Measurements from ENCODE around the gene TTC38.
A peak's percentile ranks its signal among the peaks of the same experiment; 100 is the strongest.

The TTC38 gene

DNA sequence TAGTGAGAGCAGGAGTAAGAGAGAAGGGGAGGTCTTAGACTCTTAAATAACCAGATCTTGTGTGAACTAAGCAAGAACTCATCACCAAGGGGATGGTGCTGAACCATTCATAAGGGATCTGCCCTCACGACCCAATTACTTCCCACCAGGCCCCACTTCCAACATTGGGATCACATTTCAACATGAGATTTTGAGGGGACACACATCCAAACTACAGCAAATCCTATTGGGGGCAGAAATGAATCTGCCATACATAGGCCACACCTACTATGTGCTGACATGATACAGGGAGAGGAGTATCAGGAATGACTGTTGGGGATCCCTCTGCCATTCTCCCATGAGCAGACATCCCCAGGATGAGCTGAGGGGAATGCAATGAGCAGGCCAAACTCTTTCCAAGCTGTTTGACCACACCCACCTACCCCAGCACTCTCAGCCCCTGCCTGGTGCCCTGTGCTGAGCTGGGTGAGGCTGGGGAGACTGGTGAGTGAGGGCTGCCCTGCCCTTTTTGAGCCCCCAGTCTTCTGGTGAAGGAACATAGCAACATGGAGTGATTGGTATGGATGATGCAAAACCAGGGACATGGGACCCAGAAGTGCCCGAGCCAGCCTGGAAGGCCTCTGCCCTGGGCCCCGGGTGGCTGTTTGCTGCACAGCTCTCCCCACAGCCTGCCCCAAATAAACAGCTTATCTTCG lies 27.6 kb downstream of the TTC38 start:
- no peaks in the 10 kb centered on the region for H3K36me3 ChIP-seq (ENCODE audit: control insufficient read depth, insufficient read depth, low read length)
- H3K4me1 ChIP-seq (ENCODE audit: control insufficient read depth, insufficient read depth, low read length, poor library complexity, severe bottlenecking) = peaks cover 11% of the 10 kb centered on the region
- H3K9me3 ChIP-seq (ENCODE audit: control insufficient read depth, low read length) = no peaks in the 10 kb centered on the region
- H3K27ac ChIP-seq (ENCODE audit: insufficient read depth, low read length, poor library complexity, severe bottlenecking) = no peak overlapping the region
- no peak for DNase-seq
- H3K27me3 ChIP-seq (replicated peaks; ENCODE audit: control insufficient read depth, insufficient read depth, low read length, poor library complexity, severe bottlenecking) = no peaks in the 10 kb centered on the region
- no peak overlapping the region for H3K4me3 ChIP-seq (ENCODE audit: insufficient read depth, low read depth, low read length, poor library complexity, severe bottlenecking)

- Histone ChIP-seq H3K27ac (ENCODE audit: insufficient read depth, low read length, poor library complexity, severe bottlenecking) (peak within 1 kb of the TSS; percentile 74), H3K36me3 (ENCODE audit: control insufficient read depth, insufficient read depth, low read length) (no peaks in the 10 kb centered on the region), H3K27me3 (replicated peaks; ENCODE audit: control insufficient read depth, insufficient read depth, low read length, poor library complexity, severe bottlenecking) (no peaks in the 10 kb centered on the region), H3K4me3 (ENCODE audit: insufficient read depth, low read depth, low read length, poor library complexity, severe bottlenecking) (peak within 1 kb of the TSS; percentile 55), H3K9me3 (ENCODE audit: control insufficient read depth, low read length) (no peaks in the 10 kb centered on the region), H3K4me1 (ENCODE audit: control insufficient read depth, insufficient read depth, low read length, poor library complexity, severe bottlenecking) (peaks cover 11% of the 10 kb centered on the region)
- peak; percentile 93 to 96 (median 96) for DNase-seq
These were observed 28.7 kb downstream of the TTC38 start, which contains the start of gene GTSE1 for GRCh38 chr22:46296257-46297150. TSS of gene GTSE1 (plus strand) at chr22:46296870. CDS start at chr22:46297401, 531 bp downstream.

DNA sequence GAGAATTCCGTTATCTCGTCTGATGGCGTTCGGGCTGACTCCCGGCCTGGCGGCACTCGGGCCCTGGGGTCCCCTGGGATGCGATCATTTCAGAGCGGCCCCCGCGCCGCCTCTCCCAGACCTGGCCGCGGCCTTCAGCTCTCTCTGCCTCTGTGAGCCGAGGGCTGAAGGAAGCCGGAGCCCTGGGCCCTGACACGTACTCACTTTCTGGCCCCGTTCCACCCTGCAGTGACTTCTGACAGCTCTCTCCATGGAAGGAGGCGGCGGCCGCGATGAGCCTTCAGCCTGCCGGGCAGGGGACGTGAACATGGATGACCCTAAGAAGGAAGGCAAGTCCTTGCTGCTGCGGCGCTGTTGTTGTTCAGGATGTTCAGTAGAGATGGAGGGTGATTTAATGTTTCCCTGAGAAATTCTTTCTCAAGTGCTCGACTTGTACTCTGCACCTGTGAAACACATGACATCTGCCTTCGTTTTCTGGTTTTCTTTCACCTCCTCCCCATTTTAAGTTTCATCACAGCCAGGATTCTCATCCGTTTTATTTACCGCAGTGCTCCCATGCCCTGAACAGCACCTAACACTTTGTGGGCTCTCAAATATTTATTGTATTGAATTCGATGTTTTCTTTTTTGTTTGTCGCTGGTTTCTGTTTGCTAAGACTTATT lies 29.5 kb downstream of the TTC38 start:
- Histone ChIP-seq H3K36me3 (ENCODE audit: control insufficient read depth, insufficient read depth, low read length) (no peaks in the 10 kb centered on the region), H3K9me3 (ENCODE audit: control insufficient read depth, low read length) (no peaks in the 10 kb centered on the region), H3K4me1 (ENCODE audit: control insufficient read depth, insufficient read depth, low read length, poor library complexity, severe bottlenecking) (peaks cover 11% of the 10 kb centered on the region), H3K27me3 (replicated peaks; ENCODE audit: control insufficient read depth, insufficient read depth, low read length, poor library complexity, severe bottlenecking) (no peaks in the 10 kb centered on the region), H3K27ac (ENCODE audit: insufficient read depth, low read length, poor library complexity, severe bottlenecking) (no peak overlapping the region), H3K4me3 (ENCODE audit: insufficient read depth, low read depth, low read length, poor library complexity, severe bottlenecking) (peak overlapping the region; percentile 55)
- DNase-seq = no peak

DNA sequence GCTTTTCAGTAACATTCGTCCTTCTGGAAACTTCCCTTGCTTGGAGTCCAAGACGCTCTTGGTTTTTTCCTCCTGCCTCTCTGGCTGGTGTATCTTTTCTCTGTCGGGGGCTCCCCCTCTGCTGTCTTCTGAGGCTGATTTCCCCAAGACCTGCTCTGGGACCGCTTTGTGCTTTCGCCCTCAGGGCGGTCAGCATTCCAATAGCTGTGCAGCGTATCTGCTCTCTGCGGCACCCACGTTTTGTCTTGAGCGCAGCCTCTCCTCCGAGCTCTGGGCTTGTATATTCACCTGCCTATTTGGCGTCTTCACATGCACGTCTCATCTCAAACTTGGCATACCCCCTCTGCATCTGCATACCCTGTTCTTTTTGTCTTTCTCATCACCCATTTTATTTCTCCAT lies 31.3 kb downstream of the TTC38 start:
- H3K27me3 ChIP-seq (replicated peaks; ENCODE audit: control insufficient read depth, insufficient read depth, low read length, poor library complexity, severe bottlenecking) = no peaks in the 10 kb centered on the region

GRCh38 chr22:46300491-46300890 lies 32.7 kb downstream of the TTC38 start:
- peaks cover 11% of the 10 kb centered on the region for H3K4me1 ChIP-seq (ENCODE audit: control insufficient read depth, insufficient read depth, low read length, poor library complexity, severe bottlenecking)
- DNase-seq = no peak
- no peaks in the 10 kb centered on the region for H3K27me3 ChIP-seq (replicated peaks; ENCODE audit: control insufficient read depth, insufficient read depth, low read length, poor library complexity, severe bottlenecking)
- H3K36me3 ChIP-seq (ENCODE audit: control insufficient read depth, insufficient read depth, low read length) = no peaks in the 10 kb centered on the region
- no peak overlapping the region for H3K27ac ChIP-seq (ENCODE audit: insufficient read depth, low read length, poor library complexity, severe bottlenecking)
- H3K9me3 ChIP-seq (ENCODE audit: control insufficient read depth, low read length) = no peaks in the 10 kb centered on the region
- H3K4me3 ChIP-seq (ENCODE audit: insufficient read depth, low read depth, low read length, poor library complexity, severe bottlenecking) = no peak overlapping the region

More for the DNA sequence above, 31.3 kb downstream of the TTC38 start:
- H3K9me3 ChIP-seq (ENCODE audit: control insufficient read depth, low read length) = no peaks in the 10 kb centered on the region
- no peak overlapping the region for H3K4me3 ChIP-seq (ENCODE audit: insufficient read depth, low read depth, low read length, poor library complexity, severe bottlenecking)
- DNase-seq = no peak
- H3K27ac ChIP-seq (ENCODE audit: insufficient read depth, low read length, poor library complexity, severe bottlenecking) = no peak overlapping the region
- no peaks in the 10 kb centered on the region for H3K36me3 ChIP-seq (ENCODE audit: control insufficient read depth, insufficient read depth, low read length)
- peaks cover 11% of the 10 kb centered on the region for H3K4me1 ChIP-seq (ENCODE audit: control insufficient read depth, insufficient read depth, low read length, poor library complexity, severe bottlenecking)

DNA sequence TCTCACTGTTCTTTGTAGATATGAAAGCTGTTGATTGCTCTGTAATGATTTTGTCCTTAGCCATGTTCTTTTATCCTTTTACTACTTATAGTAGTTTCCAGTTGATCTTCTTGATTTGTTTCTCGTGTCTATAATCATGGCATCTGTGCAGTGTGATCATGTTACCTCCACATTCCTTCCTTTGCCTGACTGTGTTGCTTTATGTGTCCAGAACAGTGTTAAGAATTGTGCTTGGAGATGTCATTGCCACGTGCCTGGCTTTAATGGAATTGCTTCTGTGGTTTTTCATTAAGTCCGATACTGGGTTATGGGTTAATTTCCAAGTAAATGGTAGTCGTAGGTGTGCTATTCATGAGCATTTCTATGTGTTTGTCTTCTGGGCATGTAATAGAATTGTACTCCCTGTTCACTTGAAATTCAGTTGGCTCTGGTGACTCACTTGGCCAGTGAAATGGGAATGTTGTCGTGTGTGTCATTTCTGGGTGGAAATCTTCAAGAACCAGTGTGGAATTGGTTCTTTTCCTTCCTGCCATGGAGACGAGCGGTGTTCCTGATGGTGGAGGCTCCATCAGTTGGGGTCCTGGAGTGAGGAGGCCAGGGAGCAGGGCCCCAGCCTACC lies 35.6 kb downstream of the TTC38 start:
- no peaks in the 10 kb centered on the region for H3K4me1 ChIP-seq (ENCODE audit: control insufficient read depth, insufficient read depth, low read length, poor library complexity, severe bottlenecking)
- H3K27me3 ChIP-seq (replicated peaks; ENCODE audit: control insufficient read depth, insufficient read depth, low read length, poor library complexity, severe bottlenecking) = no peaks in the 10 kb centered on the region
- DNase-seq = no peak
- H3K27ac ChIP-seq (ENCODE audit: insufficient read depth, low read length, poor library complexity, severe bottlenecking) = no peak overlapping the region
- no peak overlapping the region for H3K4me3 ChIP-seq (ENCODE audit: insufficient read depth, low read depth, low read length, poor library complexity, severe bottlenecking)
- H3K36me3 ChIP-seq (ENCODE audit: control insufficient read depth, insufficient read depth, low read length) = no peaks in the 10 kb centered on the region
- H3K9me3 ChIP-seq (ENCODE audit: control insufficient read depth, low read length) = no peaks in the 10 kb centered on the region

GRCh38 chr22:46308283-46308988 lies 40.6 kb downstream of the TTC38 start:
- H3K36me3 ChIP-seq (ENCODE audit: control insufficient read depth, insufficient read depth, low read length) = no peaks in the 10 kb centered on the region
- no peak for DNase-seq
- no peaks in the 10 kb centered on the region for H3K4me1 ChIP-seq (ENCODE audit: control insufficient read depth, insufficient read depth, low read length, poor library complexity, severe bottlenecking)

GRCh38 chr22:46309526-46310085 lies 41.8 kb downstream of the TTC38 start:
- Histone ChIP-seq H3K36me3 (ENCODE audit: control insufficient read depth, insufficient read depth, low read length) (no peaks in the 10 kb centered on the region), H3K27ac (ENCODE audit: insufficient read depth, low read length, poor library complexity, severe bottlenecking) (no peak overlapping the region), H3K4me1 (ENCODE audit: control insufficient read depth, insufficient read depth, low read length, poor library complexity, severe bottlenecking) (no peaks in the 10 kb centered on the region), H3K9me3 (ENCODE audit: control insufficient read depth, low read length) (no peaks in the 10 kb centered on the region), H3K27me3 (replicated peaks; ENCODE audit: control insufficient read depth, insufficient read depth, low read length, poor library complexity, severe bottlenecking) (no peaks in the 10 kb centered on the region), H3K4me3 (ENCODE audit: insufficient read depth, low read depth, low read length, poor library complexity, severe bottlenecking) (no peak overlapping the region)
- no peak for DNase-seq

More at GRCh38 chr22:46308283-46308988, 40.6 kb downstream of the TTC38 start:
- Histone ChIP-seq H3K4me3 (ENCODE audit: insufficient read depth, low read depth, low read length, poor library complexity, severe bottlenecking) (no peak overlapping the region), H3K27ac (ENCODE audit: insufficient read depth, low read length, poor library complexity, severe bottlenecking) (no peak overlapping the region), H3K27me3 (replicated peaks; ENCODE audit: control insufficient read depth, insufficient read depth, low read length, poor library complexity, severe bottlenecking) (no peaks in the 10 kb centered on the region), H3K9me3 (ENCODE audit: control insufficient read depth, low read length) (no peaks in the 10 kb centered on the region)

GRCh38 chr22:46312056-46312455 lies 44.2 kb downstream of the TTC38 start:
- Histone ChIP-seq H3K27ac (ENCODE audit: insufficient read depth, low read length, poor library complexity, severe bottlenecking) (no peak overlapping the region), H3K36me3 (ENCODE audit: control insufficient read depth, insufficient read depth, low read length) (no peaks in the 10 kb centered on the region), H3K9me3 (ENCODE audit: control insufficient read depth, low read length) (no peaks in the 10 kb centered on the region), H3K27me3 (replicated peaks; ENCODE audit: control insufficient read depth, insufficient read depth, low read length, poor library complexity, severe bottlenecking) (no peaks in the 10 kb centered on the region), H3K4me1 (ENCODE audit: control insufficient read depth, insufficient read depth, low read length, poor library complexity, severe bottlenecking) (no peaks in the 10 kb centered on the region), H3K4me3 (ENCODE audit: insufficient read depth, low read depth, low read length, poor library complexity, severe bottlenecking) (no peak overlapping the region)
- no peak for DNase-seq

Data from effector memory CD4-positive, alpha-beta T cell (primary cell).